ENCODE measurements around the gene GNL2.

DNA sequence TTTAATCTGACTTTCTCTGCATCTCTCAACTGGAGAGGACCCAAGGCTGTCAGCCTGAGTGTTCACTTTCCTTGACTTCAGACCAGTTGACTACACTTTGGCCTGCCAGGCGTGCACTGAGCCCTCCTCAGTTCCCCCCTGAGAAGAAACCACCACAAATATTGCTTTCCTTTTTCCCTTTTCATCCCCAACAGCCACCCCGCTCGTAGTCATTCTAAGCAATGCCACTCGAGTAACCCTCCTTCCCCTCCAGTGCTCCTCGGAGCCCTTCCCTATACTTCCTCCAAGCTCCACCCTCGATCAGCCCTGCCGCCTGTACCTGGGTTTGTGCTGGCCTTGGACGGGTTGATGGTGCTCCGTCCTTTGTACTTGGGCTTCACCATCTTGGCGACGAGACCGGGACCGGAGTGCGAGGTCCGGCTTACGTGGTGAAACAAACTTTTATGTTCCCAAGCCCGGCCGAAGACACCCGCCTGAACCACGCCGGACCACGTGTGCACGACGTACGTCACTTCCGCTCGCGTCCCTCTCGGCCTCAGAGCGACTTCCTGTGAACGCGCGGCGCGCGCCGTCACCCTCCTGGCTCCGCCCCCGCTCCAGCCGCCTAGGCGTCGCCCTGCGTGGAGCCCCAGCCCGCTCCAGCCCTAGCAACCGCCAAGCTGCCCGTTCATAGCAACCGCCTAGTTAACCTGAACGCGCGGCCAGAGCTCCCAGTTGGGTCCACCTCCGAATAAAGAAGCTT is at the start of gene GNL2:
- peak; percentile 49 to 71 for TF ChIP-seq POLR2A (IDR thresholded peaks at IDR 0.05)
- TF ChIP-seq, protein P1, sequence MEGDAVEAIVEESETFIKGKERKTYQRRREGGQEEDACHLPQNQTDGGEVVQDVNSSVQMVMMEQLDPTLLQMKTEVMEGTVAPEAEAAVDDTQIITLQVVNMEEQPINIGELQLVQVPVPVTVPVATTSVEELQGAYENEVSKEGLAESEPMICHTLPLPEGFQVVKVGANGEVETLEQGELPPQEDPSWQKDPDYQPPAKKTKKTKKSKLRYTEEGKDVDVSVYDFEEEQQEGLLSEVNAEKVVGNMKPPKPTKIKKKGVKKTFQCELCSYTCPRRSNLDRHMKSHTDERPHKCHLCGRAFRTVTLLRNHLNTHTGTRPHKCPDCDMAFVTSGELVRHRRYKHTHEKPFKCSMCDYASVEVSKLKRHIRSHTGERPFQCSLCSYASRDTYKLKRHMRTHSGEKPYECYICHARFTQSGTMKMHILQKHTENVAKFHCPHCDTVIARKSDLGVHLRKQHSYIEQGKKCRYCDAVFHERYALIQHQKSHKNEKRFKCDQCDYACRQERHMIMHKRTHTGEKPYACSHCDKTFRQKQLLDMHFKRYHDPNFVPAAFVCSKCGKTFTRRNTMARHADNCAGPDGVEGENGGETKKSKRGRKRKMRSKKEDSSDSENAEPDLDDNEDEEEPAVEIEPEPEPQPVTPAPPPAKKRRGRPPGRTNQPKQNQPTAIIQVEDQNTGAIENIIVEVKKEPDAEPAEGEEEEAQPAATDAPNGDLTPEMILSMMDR (IDR thresholded peaks at IDR 0.05) = peak in 1 of 5 experiments; percentile 30

All from tibial nerve (tissue), 3 donors.